ENCODE measurements around the gene HARBI1.
"Not testable (repeated sequence)": the region's sequence is repeated elsewhere in the genome, so short reads cannot be mapped to it uniquely, and the experiment has no call there.

The HARBI1 gene

GRCh38 chr11:46594785-46595184 lies 22.2 kb downstream of the HARBI1 start:
- no peak for DNase-seq

GRCh38 chr11:46594374-46594700 lies 22.7 kb downstream of the HARBI1 start:
- no peak for DNase-seq

- DNase-seq: peak; percentile 85
Observed at GRCh38 chr11:46593550-46594373, 23.3 kb downstream of the HARBI1 start, which contains the start of gene AMBRA1. Gene AMBRA1, minus strand, starts transcription at chr11:46594023. Its CDS starts 45,643 bp downstream, at chr11:46548380.

GRCh38 chr11:46590740-46591605 lies 26.1 kb downstream of the HARBI1 start:
- DNase-seq: no peak

GRCh38 chr11:46588915-46589314 lies 28.1 kb downstream of the HARBI1 start:
- no peak for DNase-seq

GRCh38 chr11:46588131-46588530 lies 28.9 kb downstream of the HARBI1 start:
- no peak for DNase-seq

- DNase-seq: not testable (repeated sequence)
Observed at GRCh38 chr11:46583513-46583912, 33.5 kb downstream of the HARBI1 start.

GRCh38 chr11:46582588-46582987 lies 34.4 kb downstream of the HARBI1 start:
- DNase-seq: no peak

GRCh38 chr11:46577058-46577457 lies 40.0 kb downstream of the HARBI1 start:
- DNase-seq: no peak

GRCh38 chr11:46574656-46575055 lies 42.4 kb downstream of the HARBI1 start:
- DNase-seq: no peak

GRCh38 chr11:46570790-46571398 lies 46.1 kb downstream of the HARBI1 start:
- DNase-seq: no peak

- no peak for DNase-seq
Observed at GRCh38 chr11:46565232-46565840, 51.7 kb downstream of the HARBI1 start.

GRCh38 chr11:46564459-46564858 lies 52.6 kb downstream of the HARBI1 start:
- DNase-seq: no peak

- DNase-seq: no peak
Observed at GRCh38 chr11:46562527-46562926, 54.5 kb downstream of the HARBI1 start.

- DNase-seq: no peak
Observed at GRCh38 chr11:46560300-46560991, 56.6 kb downstream of the HARBI1 start.

- DNase-seq: no peak
Observed at GRCh38 chr11:46559815-46560214, 57.2 kb downstream of the HARBI1 start.

GRCh38 chr11:46557684-46558151 lies 59.3 kb downstream of the HARBI1 start:
- no peak for DNase-seq

- no peak for DNase-seq
Observed at GRCh38 chr11:46555267-46556054, 61.6 kb downstream of the HARBI1 start.

- no peak for DNase-seq
Observed at GRCh38 chr11:46554213-46555147, 62.5 kb downstream of the HARBI1 start.

GRCh38 chr11:46553814-46554212 lies 63.2 kb downstream of the HARBI1 start:
- DNase-seq: no peak
